H1 (cell line): ENCODE results near the gene CD63. TPM values are rescaled to one million over a fixed set of nuclear protein-coding genes. Genes with fewer than 3 reads are reported as not detected.
A peak's percentile ranks its signal among the peaks of the same experiment; 100 is the strongest.

ENCODE experiments used
- BACH1 ChIP-seq: IDR thresholded peaks from 2 replicates; pipeline ENCODE4 v1.6.1; 2012; ENCODE audit warnings: low read length, improper control_type of control experiment
- EGR1 ChIP-seq: IDR thresholded peaks from 2 replicates; pipeline ENCODE4 v1.6.1; 2011; ENCODE audit warnings: low read depth, low read length, borderline replicate concordance
- FOSL1 ChIP-seq: IDR thresholded peaks from 2 replicates; pipeline ENCODE4 v1.6.1; 2011; ENCODE audit warnings: mild to moderate bottlenecking, low read depth, low read length, moderate library complexity; ENCODE audit not compliant: insufficient read depth
- HDAC6 ChIP-seq: IDR thresholded peaks from one replicate; pipeline ENCODE4 v1.7.1; 2012; ENCODE audit warnings: low read depth, mild to moderate bottlenecking, inconsistent platforms, low read length, moderate library complexity
- RBBP5 ChIP-seq: IDR thresholded peaks from 2 replicates; pipeline ENCODE4 v1.7.1; 2012; ENCODE audit warnings: low read depth, mild to moderate bottlenecking, inconsistent platforms, low read length, moderate library complexity, borderline replicate concordance
- SIRT6 ChIP-seq: IDR thresholded peaks from one replicate; pipeline ENCODE4 v1.7.1; 2012; ENCODE audit warnings: low read length, inconsistent platforms
- SP1 ChIP-seq: IDR thresholded peaks from 2 replicates; pipeline ENCODE4 v1.6.1; 2011; ENCODE audit warnings: low read depth, low read length
- TEAD4 ChIP-seq: IDR thresholded peaks from 2 replicates; pipeline ENCODE4 v1.6.1; 2012; ENCODE audit warnings: low read depth, low read length, inconsistent platforms, mixed read lengths
- YY1 ChIP-seq: IDR thresholded peaks from 2 replicates; pipeline ENCODE4 v1.6.1; 2011; ENCODE audit warnings: low read depth, mild to moderate bottlenecking, low read length
- polyA plus RNA-seq, 7 experiments: library from polyadenylated mRNA; depleted of rRNA in 3 of 7; stranded (reverse) in 5 of 7; unstranded in 2 of 7; fragments of >200 nt in 5 of 7; fragments of 200-250 nt in 2 of 7; gene quantifications; 1 replicate in 5 of 7; 2 replicates in 1 of 7; 4 replicates in 1 of 7; pipeline versions ENCODE4 v1.2.1 to v1.2.3, GENCODE V29; 2011 to 2013; ENCODE audit warnings: missing spikeins in 2 of 7, mixed read lengths in 2 of 7
- total RNA-seq: library from RNA; stranded (reverse); fragmentation: NEBNext Ultra II Directional; extraction: Animal tissue kit (Norgen Biotek cat#: 25700); gene quantifications from 2 replicates; pipeline ENCODE4 v1.2.1, GENCODE V29; 2021
- TF ChIP-seq, protein P1 (sequence below), 3 experiments: IDR thresholded peaks; 1 replicate in 2 of 3; 2 replicates in 1 of 3; pipeline versions ENCODE4 v1.5.1 to v1.6.1; 2011; ENCODE audit warnings: low read length in 3 of 3, mild to moderate bottlenecking in 3 of 3, inconsistent platforms in 2 of 3, low read depth in 1 of 3, moderate library complexity in 1 of 3; ENCODE audit not compliant: insufficient read depth in 1 of 3; ENCODE audit errors: control extremely low read depth in 1 of 3

CD63 gene
- total and polyA plus RNA-seq, 2 of the 8 experiments (the other 6 are each of a cell fraction or from before 2014, with no cell fraction given) = 440 to 526 TPM

DNA sequence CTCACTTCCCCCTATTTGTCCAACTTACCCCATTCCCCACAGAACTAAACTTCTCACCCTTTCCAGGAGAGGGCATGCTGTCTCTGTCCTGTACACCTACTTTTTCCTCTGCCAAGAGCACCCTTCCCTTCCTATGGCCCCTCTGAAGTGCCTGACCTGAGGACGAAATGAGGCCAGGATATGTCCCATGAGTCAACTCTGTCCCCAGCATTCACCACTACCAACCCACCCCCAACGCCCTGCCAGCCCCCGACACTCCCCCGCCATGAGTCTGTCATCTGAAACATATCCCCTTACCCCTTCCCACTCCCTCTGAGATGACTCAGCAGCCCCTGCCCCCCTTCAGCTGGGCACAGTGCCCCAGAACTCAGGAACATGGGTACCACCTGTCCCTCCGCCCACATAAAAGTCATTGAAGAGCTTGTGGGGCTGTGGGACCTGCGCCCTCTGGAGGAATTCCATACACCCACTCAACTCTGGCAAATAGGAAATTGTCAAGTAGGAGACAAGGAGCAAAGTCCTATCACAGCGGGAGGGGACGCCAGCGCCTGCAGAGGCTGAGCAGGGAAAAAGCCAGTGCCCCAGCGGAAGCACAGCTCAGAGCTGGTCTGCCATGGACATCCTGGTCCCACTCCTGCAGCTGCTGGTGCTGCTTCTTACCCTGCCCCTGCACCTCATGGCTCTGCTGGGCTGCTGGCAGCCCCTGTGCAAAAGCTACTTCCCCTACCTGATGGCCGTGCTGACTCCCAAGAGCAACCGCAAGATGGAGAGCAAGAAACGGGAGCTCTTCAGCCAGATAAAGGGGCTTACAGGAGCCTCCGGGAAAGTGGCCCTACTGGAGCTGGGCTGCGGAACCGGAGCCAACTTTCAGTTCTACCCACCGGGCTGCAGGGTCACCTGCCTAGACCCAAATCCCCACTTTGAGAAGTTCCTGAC is 47.4 kb downstream of the CD63 start (continued):
- TF ChIP-seq YY1 = 0 out of 2 replicates have a peak, but pooled peaks have one; percentile 54
- TF ChIP-seq BACH1 = peak; percentile 66; the same call in 1 of the 2 replicates
- TF ChIP-seq, protein P1, sequence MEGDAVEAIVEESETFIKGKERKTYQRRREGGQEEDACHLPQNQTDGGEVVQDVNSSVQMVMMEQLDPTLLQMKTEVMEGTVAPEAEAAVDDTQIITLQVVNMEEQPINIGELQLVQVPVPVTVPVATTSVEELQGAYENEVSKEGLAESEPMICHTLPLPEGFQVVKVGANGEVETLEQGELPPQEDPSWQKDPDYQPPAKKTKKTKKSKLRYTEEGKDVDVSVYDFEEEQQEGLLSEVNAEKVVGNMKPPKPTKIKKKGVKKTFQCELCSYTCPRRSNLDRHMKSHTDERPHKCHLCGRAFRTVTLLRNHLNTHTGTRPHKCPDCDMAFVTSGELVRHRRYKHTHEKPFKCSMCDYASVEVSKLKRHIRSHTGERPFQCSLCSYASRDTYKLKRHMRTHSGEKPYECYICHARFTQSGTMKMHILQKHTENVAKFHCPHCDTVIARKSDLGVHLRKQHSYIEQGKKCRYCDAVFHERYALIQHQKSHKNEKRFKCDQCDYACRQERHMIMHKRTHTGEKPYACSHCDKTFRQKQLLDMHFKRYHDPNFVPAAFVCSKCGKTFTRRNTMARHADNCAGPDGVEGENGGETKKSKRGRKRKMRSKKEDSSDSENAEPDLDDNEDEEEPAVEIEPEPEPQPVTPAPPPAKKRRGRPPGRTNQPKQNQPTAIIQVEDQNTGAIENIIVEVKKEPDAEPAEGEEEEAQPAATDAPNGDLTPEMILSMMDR (IDR thresholded peaks at IDR 0.05; ENCODE audit: control extremely low read depth in 1 of 3, insufficient read depth in 1 of 3, low read depth in 1 of 3, low read length in 3 of 3) = peak; percentile 60 to 68 (median 61)
- TF ChIP-seq RBBP5 = 0 out of 2 replicates have a peak, but pooled peaks have one; percentile 25
- no peak for TF ChIP-seq SIRT6
- TF ChIP-seq TEAD4 = peak; percentile 86
- no peak for TF ChIP-seq HDAC6
- no peak for TF ChIP-seq SP1
- TF ChIP-seq EGR1 = peak; percentile 88
- no peak for TF ChIP-seq FOSL1
